ENCODE results near the gene TICAM2.

Gene TICAM2

GRCh38 chr5:115565233-115565632, 37.0 kb downstream of the TICAM2 start:
- no peaks in the 10 kb centered on the region for H3K36me3 ChIP-seq (ENCODE audit: insufficient read depth, low read length)
- no peak overlapping the region for H3K9ac ChIP-seq (ENCODE audit: low read depth, low read length)
- WGBS, result 92% methylated on average over 2 of the region's 2 CpGs
- no peak overlapping the region for H3K4me3 ChIP-seq (ENCODE audit: low read length)
- no peaks in the 10 kb centered on the region for H3K9me3 ChIP-seq (ENCODE audit: insufficient read depth, low read depth, low read length)
- H3K27ac ChIP-seq (ENCODE audit: low read depth, low read length), result no peak overlapping the region
- no peaks in the 10 kb centered on the region for H3K4me1 ChIP-seq (ENCODE audit: insufficient read depth, low read length)
- no peaks in the 10 kb centered on the region for H3K27me3 ChIP-seq (ENCODE audit: insufficient read depth, low read length)

GRCh38 chr5:115561176-115561575, 41.1 kb downstream of the TICAM2 start:
- no peak overlapping the region for H3K9ac ChIP-seq (ENCODE audit: low read depth, low read length)
- no peak overlapping the region for H3K27ac ChIP-seq (ENCODE audit: low read depth, low read length)
- WGBS, result 95% methylated on average over 3 of the region's 3 CpGs
- H3K4me1 ChIP-seq (ENCODE audit: insufficient read depth, low read length), result peaks cover 9% of the 10 kb centered on the region
- no peaks in the 10 kb centered on the region for H3K9me3 ChIP-seq (ENCODE audit: insufficient read depth, low read depth, low read length)
- no peak overlapping the region for H3K4me3 ChIP-seq (ENCODE audit: low read length)
- no peaks in the 10 kb centered on the region for H3K27me3 ChIP-seq (ENCODE audit: insufficient read depth, low read length)
- H3K36me3 ChIP-seq (ENCODE audit: insufficient read depth, low read length), result no peaks in the 10 kb centered on the region

- no peak overlapping the region for H3K27ac ChIP-seq (ENCODE audit: low read depth, low read length)
These were observed 42.8 kb downstream of the TICAM2 start for GRCh38 chr5:115559524-115559923.

GRCh38 chr5:115558388-115558956, 43.8 kb downstream of the TICAM2 start:
- H3K4me3 ChIP-seq (ENCODE audit: low read length), result no peak overlapping the region
- 88% methylated on average over 4 of the region's 4 CpGs for WGBS

More at GRCh38 chr5:115559524-115559923, 42.8 kb downstream of the TICAM2 start:
- no peaks in the 10 kb centered on the region for H3K36me3 ChIP-seq (ENCODE audit: insufficient read depth, low read length)
- no peaks in the 10 kb centered on the region for H3K9me3 ChIP-seq (ENCODE audit: insufficient read depth, low read depth, low read length)
- H3K27me3 ChIP-seq (ENCODE audit: insufficient read depth, low read length), result no peaks in the 10 kb centered on the region
- H3K4me1 ChIP-seq (ENCODE audit: insufficient read depth, low read length), result peaks cover 9% of the 10 kb centered on the region
- H3K4me3 ChIP-seq (ENCODE audit: low read length), result no peak overlapping the region
- no peak overlapping the region for H3K9ac ChIP-seq (ENCODE audit: low read depth, low read length)

GRCh38 chr5:115557667-115558387, 44.5 kb downstream of the TICAM2 start:
- Histone ChIP-seq H3K4me3 (ENCODE audit: low read length) (no peak overlapping the region), H3K4me1 (ENCODE audit: insufficient read depth, low read length) (peaks cover 9% of the 10 kb centered on the region), H3K36me3 (ENCODE audit: insufficient read depth, low read length) (no peaks in the 10 kb centered on the region), H3K27ac (ENCODE audit: low read depth, low read length) (no peak overlapping the region), H3K9ac (ENCODE audit: low read depth, low read length) (no peak overlapping the region), H3K9me3 (ENCODE audit: insufficient read depth, low read depth, low read length) (no peaks in the 10 kb centered on the region), H3K27me3 (ENCODE audit: insufficient read depth, low read length) (no peaks in the 10 kb centered on the region)
- 47% methylated on average over 3 of the region's 3 CpGs for WGBS

More at GRCh38 chr5:115558388-115558956, 43.8 kb downstream of the TICAM2 start:
- Histone ChIP-seq H3K4me1 (ENCODE audit: insufficient read depth, low read length) (peaks cover 9% of the 10 kb centered on the region), H3K9me3 (ENCODE audit: insufficient read depth, low read depth, low read length) (no peaks in the 10 kb centered on the region), H3K36me3 (ENCODE audit: insufficient read depth, low read length) (no peaks in the 10 kb centered on the region), H3K27me3 (ENCODE audit: insufficient read depth, low read length) (no peaks in the 10 kb centered on the region), H3K9ac (ENCODE audit: low read depth, low read length) (no peak overlapping the region), H3K27ac (ENCODE audit: low read depth, low read length) (no peak overlapping the region)

GRCh38 chr5:115556276-115556675, 46.0 kb downstream of the TICAM2 start:
- Histone ChIP-seq H3K4me1 (ENCODE audit: insufficient read depth, low read length) (peaks cover 9% of the 10 kb centered on the region), H3K9me3 (ENCODE audit: insufficient read depth, low read depth, low read length) (no peaks in the 10 kb centered on the region), H3K36me3 (ENCODE audit: insufficient read depth, low read length) (no peaks in the 10 kb centered on the region), H3K9ac (ENCODE audit: low read depth, low read length) (no peak overlapping the region), H3K4me3 (ENCODE audit: low read length) (no peak overlapping the region), H3K27me3 (ENCODE audit: insufficient read depth, low read length) (no peaks in the 10 kb centered on the region), H3K27ac (ENCODE audit: low read depth, low read length) (no peak overlapping the region)
- 95% methylated on average over 2 of the region's 2 CpGs for WGBS

- H3K27me3 ChIP-seq (ENCODE audit: insufficient read depth, low read length), result no peaks in the 10 kb centered on the region
- WGBS, result 93% methylated on average over 4 of the region's 4 CpGs
- no peaks in the 10 kb centered on the region for H3K9me3 ChIP-seq (ENCODE audit: insufficient read depth, low read depth, low read length)
These were observed 47.1 kb downstream of the TICAM2 start for GRCh38 chr5:115555084-115555633.

GRCh38 chr5:115553082-115553481, 49.2 kb downstream of the TICAM2 start:
- Histone ChIP-seq H3K9ac (ENCODE audit: low read depth, low read length) (no peak overlapping the region), H3K27me3 (ENCODE audit: insufficient read depth, low read length) (no peaks in the 10 kb centered on the region), H3K4me1 (ENCODE audit: insufficient read depth, low read length) (peaks cover 13% of the 10 kb centered on the region), H3K9me3 (ENCODE audit: insufficient read depth, low read depth, low read length) (no peaks in the 10 kb centered on the region), H3K36me3 (ENCODE audit: insufficient read depth, low read length) (no peaks in the 10 kb centered on the region), H3K4me3 (ENCODE audit: low read length) (no peak overlapping the region), H3K27ac (ENCODE audit: low read depth, low read length) (no peak overlapping the region)
- 96% methylated on average over 4 of the region's 4 CpGs for WGBS

More at GRCh38 chr5:115555084-115555633, 47.1 kb downstream of the TICAM2 start:
- Histone ChIP-seq H3K9ac (ENCODE audit: low read depth, low read length) (no peak overlapping the region), H3K4me1 (ENCODE audit: insufficient read depth, low read length) (peaks cover 14% of the 10 kb centered on the region), H3K4me3 (ENCODE audit: low read length) (no peak overlapping the region), H3K27ac (ENCODE audit: low read depth, low read length) (no peak overlapping the region), H3K36me3 (ENCODE audit: insufficient read depth, low read length) (no peaks in the 10 kb centered on the region)

- 92% methylated on average over 4 of the region's 4 CpGs for WGBS
- peaks cover 3% of the 10 kb centered on the region; the same call in 1 of the 2 replicates for H3K9me3 ChIP-seq (ENCODE audit: insufficient read depth, low read depth, low read length)
- no peak overlapping the region for H3K27ac ChIP-seq (ENCODE audit: low read depth, low read length)
- H3K4me3 ChIP-seq (ENCODE audit: low read length), result no peak overlapping the region
- no peaks in the 10 kb centered on the region for H3K36me3 ChIP-seq (ENCODE audit: insufficient read depth, low read length)
- no peaks in the 10 kb centered on the region for H3K27me3 ChIP-seq (ENCODE audit: insufficient read depth, low read length)
- no peak overlapping the region for H3K9ac ChIP-seq (ENCODE audit: low read depth, low read length)
- 0 out of 2 replicates have a peak, but pooled peaks cover 5% of the 10 kb centered on the region for H3K4me1 ChIP-seq (ENCODE audit: insufficient read depth, low read length)
These were observed 50.9 kb downstream of the TICAM2 start for GRCh38 chr5:115551415-115551814.

GRCh38 chr5:115549154-115549553, 53.1 kb downstream of the TICAM2 start:
- Histone ChIP-seq H3K27ac (ENCODE audit: low read depth, low read length) (no peak overlapping the region), H3K36me3 (ENCODE audit: insufficient read depth, low read length) (no peaks in the 10 kb centered on the region), H3K4me3 (ENCODE audit: low read length) (no peak overlapping the region), H3K27me3 (ENCODE audit: insufficient read depth, low read length) (no peaks in the 10 kb centered on the region), H3K9ac (ENCODE audit: low read depth, low read length) (no peak overlapping the region), H3K9me3 (ENCODE audit: insufficient read depth, low read depth, low read length) (peaks cover 17% of the 10 kb centered on the region), H3K4me1 (ENCODE audit: insufficient read depth, low read length) (0 out of 2 replicates have a peak, but pooled peaks cover 5% of the 10 kb centered on the region)
- 9% methylated on average over 3 of the region's 3 CpGs for WGBS

- Histone ChIP-seq H3K27me3 (ENCODE audit: insufficient read depth, low read length) (no peaks in the 10 kb centered on the region), H3K9me3 (ENCODE audit: insufficient read depth, low read depth, low read length) (peaks cover 17% of the 10 kb centered on the region), H3K36me3 (ENCODE audit: insufficient read depth, low read length) (no peaks in the 10 kb centered on the region), H3K27ac (ENCODE audit: low read depth, low read length) (no peak overlapping the region), H3K4me1 (ENCODE audit: insufficient read depth, low read length) (0 out of 2 replicates have a peak, but pooled peaks cover 5% of the 10 kb centered on the region), H3K4me3 (ENCODE audit: low read length) (no peak overlapping the region), H3K9ac (ENCODE audit: low read depth, low read length) (no peak overlapping the region)
- over 99% methylated on average over 3 of the region's 4 CpGs for whole genome bisulfite sequencing
These were observed 53.6 kb downstream of the TICAM2 start for GRCh38 chr5:115548683-115549082.

Data from HUES64 (cell line).